Kidney (tissue), 14 donors: ENCODE data around the gene GDPD4. TPM values are rescaled to one million over a fixed set of nuclear protein-coding genes. Genes with fewer than 3 reads are reported as not detected.
A peak's percentile ranks its signal among the peaks of the same experiment; 100 is the strongest.

Experiments used
- DNase-seq, 5 donors: peaks; one replicate each; pipeline ENCODE4 v3.0.0-alpha.2; 2013 to 2020
- FAIRE-seq: peaks from 2 replicates; lab custom pipeline; 2012; peaks lifted over from hg19 to GRCh38; lab: Jason Lieb, UNC
- H3K27ac ChIP-seq, 2 donors: one replicate each; pipeline ENCODE4 v1.7.0; 2013; ENCODE audit warnings: low read depth in 2 of 2, low read length in 2 of 2, inconsistent platforms in 1 of 2
- H3K27me3 ChIP-seq: one replicate; pipeline ENCODE4 v1.7.1; 2013; ENCODE audit warnings: low read length, inconsistent platforms; ENCODE audit not compliant: control insufficient read depth, insufficient read depth
- H3K36me3 ChIP-seq, 3 donors: one replicate each; pipeline versions ENCODE4 v1.7.0 to v1.7.1; 2013; ENCODE audit warnings: low read length in 3 of 3, control low read depth in 1 of 3, inconsistent platforms in 1 of 3; ENCODE audit not compliant: insufficient read depth in 3 of 3, control insufficient read depth in 2 of 3
- H3K4me1 ChIP-seq, 3 donors: one replicate each; pipeline versions ENCODE4 v1.7.0 to v1.7.1; 2013; ENCODE audit warnings: low read length in 3 of 3, inconsistent platforms in 1 of 3, low read depth in 1 of 3; ENCODE audit not compliant: control insufficient read depth in 2 of 3, insufficient read depth in 2 of 3
- H3K4me3 ChIP-seq, 3 donors: one replicate each; pipeline versions ENCODE4 v1.7.0 to v1.8.1; 2013; ENCODE audit warnings: low read length in 3 of 3, control low read depth in 1 of 3, inconsistent platforms in 1 of 3
- H3K9ac ChIP-seq, 3 donors: one replicate each; pipeline versions ENCODE4 v1.7.0 to v1.7.1; 2013; ENCODE audit warnings: low read length in 3 of 3, control low read depth in 1 of 3, inconsistent platforms in 1 of 3
- H3K9me3 ChIP-seq, 3 donors: one replicate each; pipeline versions ENCODE4 v1.7.0 to v1.7.1; 2013; ENCODE audit warnings: low read length in 3 of 3, control low read depth in 1 of 3, inconsistent platforms in 1 of 3; ENCODE audit not compliant: control insufficient read depth in 2 of 3, insufficient read depth in 1 of 3
- CTCF ChIP-seq: IDR thresholded peaks from 3 replicates; pipeline ENCODE4 v1.5.1; 2012; ENCODE audit warnings: mild to moderate bottlenecking, moderate library complexity, borderline replicate concordance; ENCODE audit not compliant: insufficient read depth; ENCODE audit errors: extremely low read depth
- intact Hi-C: fragments of 100-400 bp; cut with DNase I; formaldehyde crosslinking; loops from one replicate; pipeline ENCODE4 v1.11.1; 2022
- polyA plus RNA-seq: library from polyadenylated mRNA; stranded (reverse); fragments of 350-450 nt; fragmentation: Illumina TruSeq; extraction: RNeasy Lipid Tissue Mini Kit (QIAGEN cat#74804); gene quantifications from one replicate; pipeline ENCODE4 v1.2.3, GENCODE V29; 2014; ENCODE audit warnings: low read depth, low replicate concordance; ENCODE audit not compliant: insufficient read depth
- total RNA-seq: library from RNA; stranded (reverse); fragmentation: NEBNext Ultra II Directional; extraction: Animal tissue kit (Norgen Biotek cat#: 25700); gene quantifications from one replicate; pipeline ENCODE4 v1.2.1, GENCODE V29; 2021
- donor health status: control.
- donor health status: control.
- donor health status: control.
- donor health status: control.
- donor health status: control.
- donor health status: DM: yes; HTN: yes; CAD: no.
- donor health status: Normal renal cell carcinoma (clear cell type).

Gene GDPD4
- total and polyA plus RNA-seq, 2 donors from 2014 or later = not detected

DNA sequence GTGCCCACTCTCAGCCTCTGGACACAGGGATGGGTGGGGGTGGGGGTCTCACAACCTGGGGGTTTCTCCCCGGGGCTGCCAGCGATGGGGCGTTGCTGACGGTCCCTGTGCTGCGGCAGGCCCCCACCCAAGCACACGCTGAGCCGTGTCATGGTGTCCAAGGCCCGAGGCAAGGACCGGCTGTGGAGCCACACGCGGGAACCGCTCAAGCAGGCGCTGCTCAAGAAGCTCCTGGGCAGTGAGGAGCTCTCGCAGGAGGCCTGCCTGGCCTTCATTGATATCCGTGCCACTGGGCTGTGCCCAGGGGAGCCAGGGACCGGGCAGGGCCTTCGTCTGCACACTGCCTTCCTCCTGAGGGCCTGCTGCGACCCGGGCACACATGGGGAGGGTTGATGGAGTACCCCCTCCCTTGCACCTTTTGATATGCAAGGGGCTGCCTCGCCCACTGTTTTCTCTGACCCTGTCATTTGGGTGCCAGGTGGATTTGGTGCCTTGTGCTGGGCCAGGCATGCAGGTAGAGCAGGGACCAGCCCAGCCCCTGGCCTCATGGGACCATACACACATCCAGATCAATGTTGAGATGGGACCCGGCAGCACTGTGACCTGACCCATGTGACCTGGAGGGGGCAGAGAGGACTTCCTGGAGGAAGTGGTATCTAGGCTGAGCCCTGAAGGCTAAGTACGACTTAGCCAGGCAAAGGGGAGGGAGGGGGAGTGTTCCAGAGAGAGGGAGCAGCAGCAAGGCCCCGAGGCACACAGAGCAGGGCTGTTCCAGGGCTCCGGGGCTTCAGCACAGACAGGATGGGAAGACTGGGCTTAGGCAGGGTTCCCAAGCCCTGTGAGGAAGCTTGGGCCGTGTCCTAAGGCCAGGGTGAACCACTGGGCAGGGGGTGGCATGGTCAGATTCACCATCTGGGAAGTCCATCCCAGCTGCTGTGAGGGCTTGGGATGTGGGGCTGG is 98.3 kb downstream of the GDPD4 start:
- FAIRE-seq = no peak
- H3K4me1 ChIP-seq = no peaks in the 10 kb centered on the region
- H3K36me3 ChIP-seq = peaks cover 0 to 2% (median 0%) of the 10 kb centered on the region in 3 donors
- H3K27ac ChIP-seq = no peak overlapping the region
- DNase-seq = peak in 1 of 5 donors; percentile 56
- H3K9ac ChIP-seq = no peak overlapping the region
- TF ChIP-seq CTCF = no peak
- intact Hi-C loops = no loop called here
- H3K4me3 ChIP-seq = no peak overlapping the region
- no peaks in the 10 kb centered on the region for H3K9me3 ChIP-seq
- H3K27me3 ChIP-seq = no peaks in the 10 kb centered on the region

DNA sequence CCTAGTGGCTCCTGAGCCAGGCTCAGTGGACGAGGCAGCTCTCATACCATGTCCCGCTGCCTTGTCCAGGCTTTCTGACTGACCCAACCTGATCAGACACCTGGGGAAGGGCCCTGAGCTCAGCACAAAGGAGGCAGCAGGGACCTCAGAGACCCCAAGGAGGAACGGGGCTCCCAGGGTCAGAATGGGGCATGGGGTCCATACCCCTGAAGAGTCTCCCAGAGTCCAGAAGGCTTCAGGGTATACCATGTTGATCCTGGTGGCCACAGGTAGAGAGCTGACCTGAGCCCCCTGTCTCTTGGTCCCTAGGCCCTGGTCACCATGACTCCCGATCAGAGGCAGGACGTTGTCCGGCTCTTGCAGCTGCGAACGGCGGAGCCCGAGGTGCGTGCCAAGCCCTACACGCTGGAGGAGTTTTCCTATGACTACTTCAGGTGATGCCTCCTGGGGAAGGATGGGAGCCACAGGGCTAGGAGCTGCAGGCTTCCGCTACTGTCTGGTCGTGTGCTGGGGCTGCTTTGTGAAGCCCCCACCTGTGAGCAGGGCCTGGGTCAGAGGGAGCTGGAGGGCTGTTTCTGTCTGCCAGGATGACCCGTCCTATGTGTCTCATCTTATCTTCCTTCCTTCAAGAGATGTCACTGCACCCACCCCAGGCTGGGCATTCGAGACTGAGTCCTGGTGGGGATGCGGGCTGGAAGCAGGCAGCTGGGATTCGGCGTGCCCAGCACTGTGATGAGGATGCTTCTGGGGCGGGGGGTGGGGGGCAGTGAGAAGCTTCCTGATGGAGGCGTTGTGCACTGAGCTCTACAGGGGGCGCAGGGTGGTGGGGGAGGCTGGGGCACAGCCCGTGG is 99.3 kb downstream of the GDPD4 start:
- Histone ChIP-seq H3K4me1 (no peaks in the 10 kb centered on the region), H3K36me3 (peaks cover 0 to 2% (median 0%) of the 10 kb centered on the region in 3 donors), H3K9ac (no peak overlapping the region), H3K27me3 (no peaks in the 10 kb centered on the region), H3K9me3 (no peaks in the 10 kb centered on the region), H3K4me3 (no peak overlapping the region), H3K27ac (no peak overlapping the region)
- FAIRE-seq = no peak
- intact Hi-C loops = no loop called here
- TF ChIP-seq CTCF = no peak
- peak in 1 of 5 donors; percentile 50 for DNase-seq

DNA sequence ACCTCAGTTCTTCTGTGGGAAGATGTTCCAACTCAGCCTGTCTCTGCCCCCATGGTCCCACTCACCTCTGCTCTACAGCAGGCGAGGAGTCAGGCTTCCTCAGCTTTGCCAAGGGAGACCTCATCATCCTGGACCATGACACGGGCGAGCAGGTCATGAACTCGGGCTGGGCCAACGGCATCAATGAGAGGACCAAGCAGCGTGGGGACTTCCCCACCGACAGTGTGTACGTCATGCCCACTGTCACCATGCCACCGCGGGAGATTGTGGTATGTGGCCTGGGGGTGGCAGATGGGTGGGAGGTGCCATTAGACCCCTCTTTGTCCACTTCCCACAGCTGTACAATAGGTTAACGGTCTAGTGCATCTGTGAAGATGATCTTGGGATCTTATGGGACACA is 100.1 kb downstream of the GDPD4 start:
- H3K9me3 ChIP-seq = no peaks in the 10 kb centered on the region
- no peak overlapping the region for H3K27ac ChIP-seq
- H3K36me3 ChIP-seq = peaks cover 0 to 2% (median 0%) of the 10 kb centered on the region in 3 donors
- H3K9ac ChIP-seq = no peak overlapping the region
- no peak for TF ChIP-seq CTCF
- H3K4me1 ChIP-seq = no peaks in the 10 kb centered on the region
- intact Hi-C loops = no loop called here
- DNase-seq (no peak), FAIRE-seq (no peak)
- no peaks in the 10 kb centered on the region for H3K27me3 ChIP-seq
- no peak overlapping the region for H3K4me3 ChIP-seq
